GM21526 (cell line): ENCODE data around the gene SH3TC1.

Experiments used
- ATAC-seq: cut with Tn5 transposase; IDR thresholded peaks from one replicate; pipeline ENCODE4 v1.9.1; 2021; ENCODE audit warnings: moderate library complexity; ENCODE audit not compliant: unreplicated experiment, low FRiP score

The SH3TC1 gene

GRCh38 chr4:8225706-8226443 is 26.8 kb downstream of the SH3TC1 start:
- ATAC-seq = no peak

GRCh38 chr4:8227201-8227770 is 28.2 kb downstream of the SH3TC1 start:
- ATAC-seq = no peak

GRCh38 chr4:8227771-8228318 is 28.8 kb downstream of the SH3TC1 start:
- no peak for ATAC-seq

GRCh38 chr4:8228319-8229250 is 29.5 kb downstream of the SH3TC1 start:
- ATAC-seq = peak; percentile 65

- no peak for ATAC-seq
Observed at GRCh38 chr4:8229331-8229975, 30.4 kb downstream of the SH3TC1 start.

- no peak for ATAC-seq
Observed at GRCh38 chr4:8230033-8230432, 30.9 kb downstream of the SH3TC1 start.

- ATAC-seq = no peak
Observed at GRCh38 chr4:8230891-8231290, 31.8 kb downstream of the SH3TC1 start.

- ATAC-seq = no peak
Observed at GRCh38 chr4:8231551-8232049, 32.5 kb downstream of the SH3TC1 start.

- no peak for ATAC-seq
Observed at GRCh38 chr4:8232748-8233147, 33.7 kb downstream of the SH3TC1 start.

- ATAC-seq = no peak
Observed at GRCh38 chr4:8233672-8234484, 34.8 kb downstream of the SH3TC1 start.

GRCh38 chr4:8234715-8235114 is 35.6 kb downstream of the SH3TC1 start:
- ATAC-seq = no peak

GRCh38 chr4:8235224-8235623 is 36.1 kb downstream of the SH3TC1 start:
- ATAC-seq = no peak

GRCh38 chr4:8235686-8236085 is 36.6 kb downstream of the SH3TC1 start:
- ATAC-seq = no peak

- no peak for ATAC-seq
Observed at GRCh38 chr4:8236106-8236919, 37.2 kb downstream of the SH3TC1 start.

GRCh38 chr4:8236920-8237195 is 37.8 kb downstream of the SH3TC1 start:
- no peak for ATAC-seq

GRCh38 chr4:8237256-8237989 is 38.3 kb downstream of the SH3TC1 start:
- ATAC-seq = no peak

- ATAC-seq = no peak
Observed at GRCh38 chr4:8238036-8238511, 39.0 kb downstream of the SH3TC1 start.

- no peak for ATAC-seq
Observed at GRCh38 chr4:8238515-8239053, 39.5 kb downstream of the SH3TC1 start.
